Measurements from ENCODE around the gene SOX13.

The SOX13 gene

DNA sequence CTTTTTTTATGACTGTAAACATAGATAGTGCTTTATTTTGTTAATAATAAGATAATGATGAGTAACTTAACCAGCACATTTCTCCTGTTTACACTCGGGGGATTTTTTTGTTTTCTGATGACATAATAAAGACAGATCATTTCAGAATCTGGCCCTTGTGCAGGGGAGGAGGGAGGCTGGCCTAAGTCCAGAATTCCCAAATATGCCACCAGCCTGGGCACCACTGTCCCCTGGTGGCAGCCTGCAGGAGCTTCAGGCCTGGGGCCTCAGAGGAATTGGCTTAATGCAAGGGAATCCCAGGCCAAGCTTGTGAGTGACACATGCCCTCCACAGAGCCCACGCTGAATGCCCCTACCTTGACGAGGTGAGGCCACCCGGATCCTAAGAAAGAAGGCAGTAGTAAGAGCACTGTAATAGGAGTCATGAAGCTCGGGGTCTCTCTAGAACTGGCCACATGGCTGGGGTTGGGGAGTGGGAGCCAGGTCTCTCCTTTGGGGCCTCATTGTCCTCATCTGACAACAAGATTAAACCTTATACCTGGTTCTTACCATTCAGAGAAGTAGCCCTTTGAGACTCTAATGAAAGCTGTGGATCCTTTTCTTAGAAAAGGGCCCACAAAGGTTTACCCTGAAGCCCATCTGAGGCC, 54.8 kb downstream of the SOX13 start:
- in situ Hi-C loops (cut with MboI; ENCODE audit: low sequenced_read_pairs, unreplicated experiment), result loop anchor here (5.0 kb wide), 1 partner anchor 260 kb away; no protein-coding TSS in a partner anchor

GRCh38 chr1:204128464-204128963, 55.6 kb downstream of the SOX13 start:
- in situ Hi-C loops (cut with MboI; ENCODE audit: low sequenced_read_pairs, unreplicated experiment), result loop anchor here (5.0 kb wide), 1 partner anchor 261 kb away; no protein-coding TSS in a partner anchor
- TF ChIP-seq, protein P1, sequence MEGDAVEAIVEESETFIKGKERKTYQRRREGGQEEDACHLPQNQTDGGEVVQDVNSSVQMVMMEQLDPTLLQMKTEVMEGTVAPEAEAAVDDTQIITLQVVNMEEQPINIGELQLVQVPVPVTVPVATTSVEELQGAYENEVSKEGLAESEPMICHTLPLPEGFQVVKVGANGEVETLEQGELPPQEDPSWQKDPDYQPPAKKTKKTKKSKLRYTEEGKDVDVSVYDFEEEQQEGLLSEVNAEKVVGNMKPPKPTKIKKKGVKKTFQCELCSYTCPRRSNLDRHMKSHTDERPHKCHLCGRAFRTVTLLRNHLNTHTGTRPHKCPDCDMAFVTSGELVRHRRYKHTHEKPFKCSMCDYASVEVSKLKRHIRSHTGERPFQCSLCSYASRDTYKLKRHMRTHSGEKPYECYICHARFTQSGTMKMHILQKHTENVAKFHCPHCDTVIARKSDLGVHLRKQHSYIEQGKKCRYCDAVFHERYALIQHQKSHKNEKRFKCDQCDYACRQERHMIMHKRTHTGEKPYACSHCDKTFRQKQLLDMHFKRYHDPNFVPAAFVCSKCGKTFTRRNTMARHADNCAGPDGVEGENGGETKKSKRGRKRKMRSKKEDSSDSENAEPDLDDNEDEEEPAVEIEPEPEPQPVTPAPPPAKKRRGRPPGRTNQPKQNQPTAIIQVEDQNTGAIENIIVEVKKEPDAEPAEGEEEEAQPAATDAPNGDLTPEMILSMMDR (IDR thresholded peaks at IDR 0.05; ENCODE audit: borderline replicate concordance, control extremely low read depth, extremely low read depth, insufficient read depth, missing control alignments), result no peak
- no peak for DNase-seq (ENCODE audit: low spot score)

More for the DNA sequence above, 54.8 kb downstream of the SOX13 start:
- no peak for DNase-seq (ENCODE audit: low spot score)
- TF ChIP-seq, protein P1 (IDR thresholded peaks at IDR 0.05; ENCODE audit: borderline replicate concordance, control extremely low read depth, extremely low read depth, insufficient read depth, missing control alignments), result peak; percentile 19

GRCh38 chr1:204128964-204129896, 56.3 kb downstream of the SOX13 start:
- in situ Hi-C loops (cut with MboI; ENCODE audit: low sequenced_read_pairs, unreplicated experiment), result loop anchor here (5.0 kb wide), 1 partner anchor 262 kb away; no protein-coding TSS in a partner anchor
- TF ChIP-seq, protein P1 (IDR thresholded peaks at IDR 0.05; ENCODE audit: borderline replicate concordance, control extremely low read depth, extremely low read depth, insufficient read depth, missing control alignments), result peak; percentile 91
- DNase-seq (ENCODE audit: low spot score), result peak; percentile 93

DNA sequence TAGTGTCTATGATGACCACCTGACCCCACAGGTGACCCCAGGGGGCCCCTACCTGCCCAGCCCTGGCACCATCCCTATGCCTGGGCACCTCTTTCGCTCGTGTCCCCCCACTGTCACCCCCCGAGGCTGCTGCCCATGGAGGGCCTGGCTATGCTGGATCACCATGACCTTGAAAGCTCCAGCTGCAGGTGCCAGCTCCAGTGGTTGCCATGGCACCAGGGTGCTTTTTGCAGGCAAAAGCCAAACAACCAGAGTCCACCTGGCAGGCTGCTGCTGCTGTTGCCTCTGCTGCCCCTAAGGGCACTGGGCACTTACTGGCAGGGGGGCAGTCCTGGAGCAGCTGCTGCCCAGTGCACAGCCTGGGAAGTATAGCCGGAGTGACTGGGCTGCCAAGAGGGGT, 57.3 kb downstream of the SOX13 start:
- DNase-seq (ENCODE audit: low spot score), result no peak
- in situ Hi-C loops (cut with MboI; ENCODE audit: low sequenced_read_pairs, unreplicated experiment), result no loop called here
- TF ChIP-seq, protein P1 (IDR thresholded peaks at IDR 0.05; ENCODE audit: borderline replicate concordance, control extremely low read depth, extremely low read depth, insufficient read depth, missing control alignments), result no peak

DNA sequence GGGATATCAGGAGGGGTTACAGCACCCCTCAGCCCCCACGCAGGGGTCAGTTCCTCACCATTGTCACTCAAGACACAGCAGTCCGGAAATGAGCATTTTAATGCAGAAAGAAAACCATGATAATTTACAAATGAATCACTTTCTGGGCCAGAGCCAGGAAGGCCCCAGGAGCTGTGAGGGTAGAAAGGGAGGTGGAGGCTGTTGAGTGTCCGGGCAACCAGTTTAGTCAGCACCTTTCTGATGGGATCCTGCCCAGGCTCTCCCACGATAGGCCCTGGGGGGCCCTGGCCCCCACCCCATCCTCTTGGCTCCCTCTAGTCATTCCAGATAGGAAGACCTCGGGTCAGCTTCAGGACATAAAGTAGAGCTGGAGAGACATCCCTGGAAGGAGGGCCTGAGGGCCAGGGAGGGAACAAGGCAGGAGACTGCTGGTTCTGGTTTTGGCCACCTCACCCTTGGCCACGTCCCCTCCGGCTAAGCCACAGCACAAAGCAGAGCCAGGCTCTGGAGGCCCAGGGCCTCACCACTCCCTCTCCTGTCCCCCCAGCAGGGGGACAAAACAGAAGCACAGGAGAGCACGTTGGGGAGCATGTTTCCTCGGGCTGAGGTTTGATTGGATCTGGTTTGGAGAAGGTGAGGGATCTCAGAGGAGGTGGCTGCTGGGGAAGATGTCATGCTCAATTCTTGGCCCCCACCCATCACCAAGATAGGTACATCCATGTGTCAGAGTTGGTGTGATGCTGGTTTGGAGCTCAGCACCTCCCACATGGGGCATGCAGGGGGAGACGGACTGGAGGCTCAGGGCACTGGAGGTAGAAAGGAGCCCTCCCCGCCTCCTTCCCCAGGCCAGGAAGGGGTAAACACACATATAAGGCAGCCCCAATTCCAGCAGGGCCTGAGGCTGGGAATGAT, 58.3 kb downstream of the SOX13 start:
- TF ChIP-seq, protein P1 (IDR thresholded peaks at IDR 0.05; ENCODE audit: borderline replicate concordance, control extremely low read depth, extremely low read depth, insufficient read depth, missing control alignments), result no peak
- no peak for DNase-seq (ENCODE audit: low spot score)
- in situ Hi-C loops (cut with MboI; ENCODE audit: low sequenced_read_pairs, unreplicated experiment), result no loop called here

Measured in GM13976 (cell line).